Measurements from ENCODE around the gene HNRNPK. TPM values are rescaled to one million over a fixed set of nuclear protein-coding genes. Genes with fewer than 3 reads are reported as not detected.
A peak's percentile ranks its signal among the peaks of the same experiment; 100 is the strongest.

Gene HNRNPK
- total RNA-seq, 1 donor from 2014 or later: 691 TPM

- no peak for DNase-seq (ENCODE audit: low read depth)
- Histone ChIP-seq H3K4me3 (ENCODE audit: low read depth, low read length) (no peak overlapping the region), H3K27me3 (ENCODE audit: control insufficient read depth, insufficient read depth, low read length) (no peaks in the 10 kb centered on the region), H3K36me3 (ENCODE audit: control insufficient read depth, insufficient read depth, low read length) (no peaks in the 10 kb centered on the region)
- TF ChIP-seq, protein P1, sequence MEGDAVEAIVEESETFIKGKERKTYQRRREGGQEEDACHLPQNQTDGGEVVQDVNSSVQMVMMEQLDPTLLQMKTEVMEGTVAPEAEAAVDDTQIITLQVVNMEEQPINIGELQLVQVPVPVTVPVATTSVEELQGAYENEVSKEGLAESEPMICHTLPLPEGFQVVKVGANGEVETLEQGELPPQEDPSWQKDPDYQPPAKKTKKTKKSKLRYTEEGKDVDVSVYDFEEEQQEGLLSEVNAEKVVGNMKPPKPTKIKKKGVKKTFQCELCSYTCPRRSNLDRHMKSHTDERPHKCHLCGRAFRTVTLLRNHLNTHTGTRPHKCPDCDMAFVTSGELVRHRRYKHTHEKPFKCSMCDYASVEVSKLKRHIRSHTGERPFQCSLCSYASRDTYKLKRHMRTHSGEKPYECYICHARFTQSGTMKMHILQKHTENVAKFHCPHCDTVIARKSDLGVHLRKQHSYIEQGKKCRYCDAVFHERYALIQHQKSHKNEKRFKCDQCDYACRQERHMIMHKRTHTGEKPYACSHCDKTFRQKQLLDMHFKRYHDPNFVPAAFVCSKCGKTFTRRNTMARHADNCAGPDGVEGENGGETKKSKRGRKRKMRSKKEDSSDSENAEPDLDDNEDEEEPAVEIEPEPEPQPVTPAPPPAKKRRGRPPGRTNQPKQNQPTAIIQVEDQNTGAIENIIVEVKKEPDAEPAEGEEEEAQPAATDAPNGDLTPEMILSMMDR (IDR thresholded peaks at IDR 0.05; ENCODE audit: insufficient read depth, low read length, poor library complexity, severe bottlenecking): no peak
Measured at GRCh38 chr9:83965350-83966208, 14.4 kb downstream of the HNRNPK start.

DNA sequence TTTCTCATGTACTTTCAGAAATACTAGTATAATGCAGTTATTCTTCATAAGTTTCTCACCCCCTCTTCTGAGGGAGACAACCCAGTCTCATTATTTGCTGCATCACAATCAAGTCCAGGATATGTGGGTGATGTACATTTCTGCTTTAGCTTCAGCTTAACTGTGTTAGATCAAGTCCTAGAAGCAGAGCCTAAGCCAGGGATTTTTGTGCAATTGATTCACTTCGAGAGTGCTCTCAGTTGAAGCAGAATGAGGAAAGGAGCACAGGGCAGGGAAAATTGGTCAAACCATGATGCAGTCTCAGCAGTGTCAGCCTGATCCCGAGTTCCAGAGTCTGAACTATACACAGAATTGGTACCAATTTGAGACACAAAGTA, 15.1 kb downstream of the HNRNPK start:
- Histone ChIP-seq H3K36me3 (ENCODE audit: control insufficient read depth, insufficient read depth, low read length) (no peaks in the 10 kb centered on the region), H3K4me3 (ENCODE audit: low read depth, low read length) (no peak overlapping the region), H3K27me3 (ENCODE audit: control insufficient read depth, insufficient read depth, low read length) (no peaks in the 10 kb centered on the region)
- TF ChIP-seq, protein P1 (IDR thresholded peaks at IDR 0.05; ENCODE audit: insufficient read depth, low read length, poor library complexity, severe bottlenecking): no peak
- DNase-seq (ENCODE audit: low read depth): no peak

GRCh38 chr9:83962165-83962564, 17.9 kb downstream of the HNRNPK start:
- no peak overlapping the region for H3K4me3 ChIP-seq (ENCODE audit: low read depth, low read length)
- no peaks in the 10 kb centered on the region for H3K27me3 ChIP-seq (ENCODE audit: control insufficient read depth, insufficient read depth, low read length)
- no peaks in the 10 kb centered on the region for H3K36me3 ChIP-seq (ENCODE audit: control insufficient read depth, insufficient read depth, low read length)
- TF ChIP-seq, protein P1 (IDR thresholded peaks at IDR 0.05; ENCODE audit: insufficient read depth, low read length, poor library complexity, severe bottlenecking): no peak
- no peak for DNase-seq (ENCODE audit: low read depth)

GRCh38 chr9:83960991-83961390, 19.0 kb downstream of the HNRNPK start:
- no peak for DNase-seq (ENCODE audit: low read depth)
- TF ChIP-seq, protein P1 (IDR thresholded peaks at IDR 0.05; ENCODE audit: insufficient read depth, low read length, poor library complexity, severe bottlenecking): no peak
- no peak overlapping the region for H3K4me3 ChIP-seq (ENCODE audit: low read depth, low read length)
- no peaks in the 10 kb centered on the region for H3K27me3 ChIP-seq (ENCODE audit: control insufficient read depth, insufficient read depth, low read length)
- no peaks in the 10 kb centered on the region for H3K36me3 ChIP-seq (ENCODE audit: control insufficient read depth, insufficient read depth, low read length)

DNA sequence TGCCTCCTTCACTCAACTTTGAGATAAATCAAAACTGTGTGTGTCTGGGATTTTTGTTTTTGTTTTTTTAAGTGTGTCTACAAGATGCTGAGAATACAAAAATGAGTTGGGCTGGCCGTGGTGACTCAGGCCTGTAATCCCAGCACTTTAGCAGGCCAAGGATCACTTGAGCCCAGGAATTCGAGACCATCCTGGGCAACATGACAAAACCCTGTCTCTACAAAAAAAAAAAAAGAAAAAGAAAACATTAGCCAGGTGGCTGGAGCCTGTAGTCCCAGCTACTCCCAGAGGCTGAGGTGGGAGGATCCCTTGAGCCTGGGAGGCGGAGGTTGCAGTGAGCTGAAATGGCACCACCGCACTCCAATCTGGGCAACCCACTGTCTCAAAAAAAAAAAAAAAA, 21.0 kb downstream of the HNRNPK start:
- TF ChIP-seq, protein P1 (IDR thresholded peaks at IDR 0.05; ENCODE audit: insufficient read depth, low read length, poor library complexity, severe bottlenecking): no peak
- peak; percentile 88 for DNase-seq (ENCODE audit: low read depth)
- Histone ChIP-seq H3K27me3 (ENCODE audit: control insufficient read depth, insufficient read depth, low read length) (no peaks in the 10 kb centered on the region), H3K4me3 (ENCODE audit: low read depth, low read length) (no peak overlapping the region), H3K36me3 (ENCODE audit: control insufficient read depth, insufficient read depth, low read length) (no peaks in the 10 kb centered on the region)

- no peaks in the 10 kb centered on the region for H3K36me3 ChIP-seq (ENCODE audit: control insufficient read depth, insufficient read depth, low read length)
- peak overlapping the region; percentile 41 for H3K4me3 ChIP-seq (ENCODE audit: low read depth, low read length)
- TF ChIP-seq, protein P1 (IDR thresholded peaks at IDR 0.05; ENCODE audit: insufficient read depth, low read length, poor library complexity, severe bottlenecking): no peak
- H3K27me3 ChIP-seq (ENCODE audit: control insufficient read depth, insufficient read depth, low read length): no peaks in the 10 kb centered on the region
- no peak for DNase-seq (ENCODE audit: low read depth)
Measured at GRCh38 chr9:83957248-83957513, 22.8 kb downstream of the HNRNPK start.
